K562 (cell line): ENCODE measurements around the gene SRP72. TPM values are rescaled to one million over a fixed set of nuclear protein-coding genes. Genes with fewer than 3 reads are reported as not detected.

Source experiments
- COPS2 ChIP-seq: fragments of 450-650 bp; conservative IDR thresholded peaks from 2 replicates; pipeline ENCODE4 v1.6.1; 2016; ENCODE audit warnings: mild to moderate bottlenecking, moderate library complexity
- ETV5 ChIP-seq: sonication (generic); formaldehyde crosslinking; IDR thresholded peaks from 2 replicates; pipeline ENCODE4 v1.4.0; 2020; ENCODE audit warnings: low read depth, mild to moderate bottlenecking, missing genetic modification reagents
- KAT7 ChIP-seq: sonication (generic); formaldehyde crosslinking; IDR thresholded peaks from 2 replicates; pipeline ENCODE4 v1.8.0; 2022; ENCODE audit warnings: missing genetic modification reagents, mild to moderate bottlenecking, borderline replicate concordance
- NCOR1 ChIP-seq: fragments of 450-650 bp; IDR thresholded peaks from 2 replicates; pipeline ENCODE4 v1.6.1; 2016; ENCODE audit warnings: mild to moderate bottlenecking, moderate library complexity
- RBBP5 ChIP-seq: fragments of 200-600 bp; sonication (generic); IDR thresholded peaks from 2 replicates; pipeline ENCODE4 v1.6.1; 2012; ENCODE audit warnings: borderline replicate concordance, mild to moderate bottlenecking, low read length, control low read depth, inconsistent platforms; ENCODE audit not compliant: insufficient read depth, poor library complexity, severe bottlenecking
- ZNF133 ChIP-seq: fragments of 250-450 bp; sonication (Bioruptor Pico); IDR thresholded peaks from 2 replicates; pipeline ENCODE4 v1.4.0; 2020; ENCODE audit warnings: mild to moderate bottlenecking
- ZNF764 ChIP-seq: fragments of 250-450 bp; sonication (Bioruptor Pico); IDR thresholded peaks from 2 replicates; pipeline ENCODE4 v1.4.0; 2020; ENCODE audit warnings: low read depth, mild to moderate bottlenecking, moderate library complexity
- polyA plus RNA-seq, 8 experiments: library from polyadenylated mRNA; depleted of rRNA in 4 of 8; stranded (reverse) in 5 of 8; unstranded in 3 of 8; fragments of >200 nt; fragmentation: Nextera tagmentation in 2 of 8; fragmentation: Illumina TruSeq in 1 of 8; extraction: Ambion mirVana in 2 of 8; extraction: Trizol in 1 of 8; gene quantifications; 2 replicates each; pipeline versions ENCODE4 v1.2.1 to v1.2.3, GENCODE V29; 2011 to 2014; ENCODE audit warnings: inconsistent platforms in 1 of 8, missing spikeins in 1 of 8
- total RNA-seq, 7 experiments: library from RNA; depleted of rRNA in 6 of 7; stranded (reverse); fragments of >200 nt in 6 of 7; fragmentation: Illumina TruSeq in 2 of 7; extraction: Trizol in 2 of 7; gene quantifications; 2 replicates each; pipeline versions ENCODE4 v1.2.1 to v1.2.3, GENCODE V29; 2011 to 2021; ENCODE audit warnings: low replicate concordance in 1 of 7
- TF ChIP-seq, protein P1 (sequence below): fragments of 450-650 bp; IDR thresholded peaks from 2 replicates; pipeline ENCODE4 v1.6.1; 2016; ENCODE audit warnings: mild to moderate bottlenecking, moderate library complexity

The SRP72 gene
- total and polyA plus RNA-seq, 9 of the 15 experiments (the other 6 are each of a cell fraction or from before 2014, with no cell fraction given), result 124 to 341 (median 202) TPM

DNA sequence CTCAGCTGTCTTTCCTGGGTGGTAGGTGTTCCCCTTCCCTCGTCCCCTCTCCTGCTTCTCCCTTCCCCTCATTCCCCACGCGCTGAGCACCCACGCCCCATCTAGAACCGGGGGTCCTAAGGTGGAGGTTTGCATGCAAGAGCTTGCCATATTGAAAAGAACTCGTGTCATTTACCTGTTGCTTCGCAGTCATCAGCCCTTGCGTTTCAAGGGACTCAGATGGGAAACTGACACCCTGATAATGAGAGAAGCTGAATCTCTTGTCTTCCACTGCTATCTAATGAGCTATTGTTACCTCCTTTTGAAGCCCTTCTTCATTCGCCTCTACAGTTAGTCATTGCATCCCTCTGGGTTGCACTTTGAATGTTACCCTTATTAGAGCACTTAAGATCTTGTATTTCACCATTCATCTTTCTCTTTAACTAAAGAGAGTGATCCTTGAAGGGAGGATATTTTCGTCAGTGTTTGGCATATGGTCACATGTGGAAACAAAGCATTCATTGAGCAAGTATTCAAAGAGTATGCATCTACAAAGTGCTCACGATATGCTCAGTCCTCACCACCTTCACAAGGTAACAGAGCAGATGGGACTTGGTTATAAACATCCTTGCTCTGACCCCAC, 63.8 kb downstream of the SRP72 start (continued):
- TF ChIP-seq KAT7 (0 out of 2 replicates have a peak, but pooled peaks have one; percentile 38), COPS2 (no peak), NCOR1 (no peak), ZNF764 (CRISPR knock-in tag) (no peak), ZNF133 (CRISPR knock-in tag) (0 out of 2 replicates have a peak, but pooled peaks have one; percentile 24), ETV5 (CRISPR knock-in tag) (0 out of 2 replicates have a peak, but pooled peaks have one; percentile 9), RBBP5 (peak; percentile 44)
- TF ChIP-seq, protein P1, sequence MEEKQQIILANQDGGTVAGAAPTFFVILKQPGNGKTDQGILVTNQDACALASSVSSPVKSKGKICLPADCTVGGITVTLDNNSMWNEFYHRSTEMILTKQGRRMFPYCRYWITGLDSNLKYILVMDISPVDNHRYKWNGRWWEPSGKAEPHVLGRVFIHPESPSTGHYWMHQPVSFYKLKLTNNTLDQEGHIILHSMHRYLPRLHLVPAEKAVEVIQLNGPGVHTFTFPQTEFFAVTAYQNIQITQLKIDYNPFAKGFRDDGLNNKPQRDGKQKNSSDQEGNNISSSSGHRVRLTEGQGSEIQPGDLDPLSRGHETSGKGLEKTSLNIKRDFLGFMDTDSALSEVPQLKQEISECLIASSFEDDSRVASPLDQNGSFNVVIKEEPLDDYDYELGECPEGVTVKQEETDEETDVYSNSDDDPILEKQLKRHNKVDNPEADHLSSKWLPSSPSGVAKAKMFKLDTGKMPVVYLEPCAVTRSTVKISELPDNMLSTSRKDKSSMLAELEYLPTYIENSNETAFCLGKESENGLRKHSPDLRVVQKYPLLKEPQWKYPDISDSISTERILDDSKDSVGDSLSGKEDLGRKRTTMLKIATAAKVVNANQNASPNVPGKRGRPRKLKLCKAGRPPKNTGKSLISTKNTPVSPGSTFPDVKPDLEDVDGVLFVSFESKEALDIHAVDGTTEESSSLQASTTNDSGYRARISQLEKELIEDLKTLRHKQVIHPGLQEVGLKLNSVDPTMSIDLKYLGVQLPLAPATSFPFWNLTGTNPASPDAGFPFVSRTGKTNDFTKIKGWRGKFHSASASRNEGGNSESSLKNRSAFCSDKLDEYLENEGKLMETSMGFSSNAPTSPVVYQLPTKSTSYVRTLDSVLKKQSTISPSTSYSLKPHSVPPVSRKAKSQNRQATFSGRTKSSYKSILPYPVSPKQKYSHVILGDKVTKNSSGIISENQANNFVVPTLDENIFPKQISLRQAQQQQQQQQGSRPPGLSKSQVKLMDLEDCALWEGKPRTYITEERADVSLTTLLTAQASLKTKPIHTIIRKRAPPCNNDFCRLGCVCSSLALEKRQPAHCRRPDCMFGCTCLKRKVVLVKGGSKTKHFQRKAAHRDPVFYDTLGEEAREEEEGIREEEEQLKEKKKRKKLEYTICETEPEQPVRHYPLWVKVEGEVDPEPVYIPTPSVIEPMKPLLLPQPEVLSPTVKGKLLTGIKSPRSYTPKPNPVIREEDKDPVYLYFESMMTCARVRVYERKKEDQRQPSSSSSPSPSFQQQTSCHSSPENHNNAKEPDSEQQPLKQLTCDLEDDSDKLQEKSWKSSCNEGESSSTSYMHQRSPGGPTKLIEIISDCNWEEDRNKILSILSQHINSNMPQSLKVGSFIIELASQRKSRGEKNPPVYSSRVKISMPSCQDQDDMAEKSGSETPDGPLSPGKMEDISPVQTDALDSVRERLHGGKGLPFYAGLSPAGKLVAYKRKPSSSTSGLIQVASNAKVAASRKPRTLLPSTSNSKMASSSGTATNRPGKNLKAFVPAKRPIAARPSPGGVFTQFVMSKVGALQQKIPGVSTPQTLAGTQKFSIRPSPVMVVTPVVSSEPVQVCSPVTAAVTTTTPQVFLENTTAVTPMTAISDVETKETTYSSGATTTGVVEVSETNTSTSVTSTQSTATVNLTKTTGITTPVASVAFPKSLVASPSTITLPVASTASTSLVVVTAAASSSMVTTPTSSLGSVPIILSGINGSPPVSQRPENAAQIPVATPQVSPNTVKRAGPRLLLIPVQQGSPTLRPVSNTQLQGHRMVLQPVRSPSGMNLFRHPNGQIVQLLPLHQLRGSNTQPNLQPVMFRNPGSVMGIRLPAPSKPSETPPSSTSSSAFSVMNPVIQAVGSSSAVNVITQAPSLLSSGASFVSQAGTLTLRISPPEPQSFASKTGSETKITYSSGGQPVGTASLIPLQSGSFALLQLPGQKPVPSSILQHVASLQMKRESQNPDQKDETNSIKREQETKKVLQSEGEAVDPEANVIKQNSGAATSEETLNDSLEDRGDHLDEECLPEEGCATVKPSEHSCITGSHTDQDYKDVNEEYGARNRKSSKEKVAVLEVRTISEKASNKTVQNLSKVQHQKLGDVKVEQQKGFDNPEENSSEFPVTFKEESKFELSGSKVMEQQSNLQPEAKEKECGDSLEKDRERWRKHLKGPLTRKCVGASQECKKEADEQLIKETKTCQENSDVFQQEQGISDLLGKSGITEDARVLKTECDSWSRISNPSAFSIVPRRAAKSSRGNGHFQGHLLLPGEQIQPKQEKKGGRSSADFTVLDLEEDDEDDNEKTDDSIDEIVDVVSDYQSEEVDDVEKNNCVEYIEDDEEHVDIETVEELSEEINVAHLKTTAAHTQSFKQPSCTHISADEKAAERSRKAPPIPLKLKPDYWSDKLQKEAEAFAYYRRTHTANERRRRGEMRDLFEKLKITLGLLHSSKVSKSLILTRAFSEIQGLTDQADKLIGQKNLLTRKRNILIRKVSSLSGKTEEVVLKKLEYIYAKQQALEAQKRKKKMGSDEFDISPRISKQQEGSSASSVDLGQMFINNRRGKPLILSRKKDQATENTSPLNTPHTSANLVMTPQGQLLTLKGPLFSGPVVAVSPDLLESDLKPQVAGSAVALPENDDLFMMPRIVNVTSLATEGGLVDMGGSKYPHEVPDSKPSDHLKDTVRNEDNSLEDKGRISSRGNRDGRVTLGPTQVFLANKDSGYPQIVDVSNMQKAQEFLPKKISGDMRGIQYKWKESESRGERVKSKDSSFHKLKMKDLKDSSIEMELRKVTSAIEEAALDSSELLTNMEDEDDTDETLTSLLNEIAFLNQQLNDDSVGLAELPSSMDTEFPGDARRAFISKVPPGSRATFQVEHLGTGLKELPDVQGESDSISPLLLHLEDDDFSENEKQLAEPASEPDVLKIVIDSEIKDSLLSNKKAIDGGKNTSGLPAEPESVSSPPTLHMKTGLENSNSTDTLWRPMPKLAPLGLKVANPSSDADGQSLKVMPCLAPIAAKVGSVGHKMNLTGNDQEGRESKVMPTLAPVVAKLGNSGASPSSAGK, result peak; percentile 48
